Measurements from ENCODE around the gene HSPB7. TPM values are rescaled to one million over a fixed set of nuclear protein-coding genes. Genes with fewer than 3 reads are reported as not detected.

The HSPB7 gene
- total RNA-seq, 4 donors from 2014 or later, result 1.1 to 11.8 (median 3.7) TPM

DNA sequence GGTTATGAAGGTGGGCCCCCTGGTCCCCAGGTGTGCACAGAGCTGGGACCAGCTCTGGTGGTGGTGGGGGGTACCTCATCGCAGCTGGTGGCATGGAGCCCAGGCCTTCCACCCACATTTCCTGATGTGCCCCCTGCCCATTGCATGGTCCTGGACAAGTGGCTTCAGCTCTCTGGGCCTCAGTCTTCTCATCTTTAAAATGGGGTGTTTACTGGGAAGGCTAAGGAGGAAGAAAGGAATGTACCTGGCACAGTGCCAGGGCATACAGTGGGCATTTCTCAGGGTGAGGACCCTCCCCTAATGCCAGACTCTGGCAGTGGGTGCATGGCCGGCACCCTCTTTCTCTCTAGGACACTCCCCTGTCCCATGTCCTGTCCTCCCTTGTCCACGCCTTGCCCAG is 33.2 kb upstream of the HSPB7 start:
- Histone ChIP-seq H3K4me3 (no peak overlapping the region), H3K27me3 (peaks cover 0 to 8% (median 0%) of the 10 kb centered on the region in 4 donors), H3K4me1 (peaks cover 7 to 17% (median 10%) of the 10 kb centered on the region in 3 donors), H3K27ac (no peak overlapping the region), H3K36me3 (no peaks in the 10 kb centered on the region), H3K9me3 (no peaks in the 10 kb centered on the region)
- no peak for TF ChIP-seq POLR2A (IDR thresholded peaks at IDR 0.05)
- TF ChIP-seq, protein P1, sequence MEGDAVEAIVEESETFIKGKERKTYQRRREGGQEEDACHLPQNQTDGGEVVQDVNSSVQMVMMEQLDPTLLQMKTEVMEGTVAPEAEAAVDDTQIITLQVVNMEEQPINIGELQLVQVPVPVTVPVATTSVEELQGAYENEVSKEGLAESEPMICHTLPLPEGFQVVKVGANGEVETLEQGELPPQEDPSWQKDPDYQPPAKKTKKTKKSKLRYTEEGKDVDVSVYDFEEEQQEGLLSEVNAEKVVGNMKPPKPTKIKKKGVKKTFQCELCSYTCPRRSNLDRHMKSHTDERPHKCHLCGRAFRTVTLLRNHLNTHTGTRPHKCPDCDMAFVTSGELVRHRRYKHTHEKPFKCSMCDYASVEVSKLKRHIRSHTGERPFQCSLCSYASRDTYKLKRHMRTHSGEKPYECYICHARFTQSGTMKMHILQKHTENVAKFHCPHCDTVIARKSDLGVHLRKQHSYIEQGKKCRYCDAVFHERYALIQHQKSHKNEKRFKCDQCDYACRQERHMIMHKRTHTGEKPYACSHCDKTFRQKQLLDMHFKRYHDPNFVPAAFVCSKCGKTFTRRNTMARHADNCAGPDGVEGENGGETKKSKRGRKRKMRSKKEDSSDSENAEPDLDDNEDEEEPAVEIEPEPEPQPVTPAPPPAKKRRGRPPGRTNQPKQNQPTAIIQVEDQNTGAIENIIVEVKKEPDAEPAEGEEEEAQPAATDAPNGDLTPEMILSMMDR (IDR thresholded peaks at IDR 0.05), result no peak
- intact Hi-C loops (cut with DNase I), result loop anchor here (10.0 kb wide), 1 partner anchor 46 kb away; the partner anchor contains the start of gene SRARP
- DNase-seq, result no peak
- 79 to 83% methylated on average over 2 to 3 of the region's 3 CpGs for WGBS, 2 donors

GRCh38 chr1:16050328-16050727 is 32.5 kb upstream of the HSPB7 start:
- WGBS, 2 donors, result 76 to 82% methylated on average over 5 to 6 of the region's 7 CpGs
- no peak overlapping the region for H3K27ac ChIP-seq
- no peaks in the 10 kb centered on the region for H3K36me3 ChIP-seq
- TF ChIP-seq, protein P1 (IDR thresholded peaks at IDR 0.05), result no peak
- TF ChIP-seq POLR2A (IDR thresholded peaks at IDR 0.05), result no peak
- intact Hi-C loops (cut with DNase I), result loop anchor here (10.0 kb wide), 1 partner anchor 46 kb away; the partner anchor contains the start of gene SRARP
- peaks cover 0 to 8% (median 0%) of the 10 kb centered on the region in 4 donors for H3K27me3 ChIP-seq
- H3K4me1 ChIP-seq, result peaks cover 6 to 12% (median 7%) of the 10 kb centered on the region in 3 donors
- H3K9me3 ChIP-seq, result no peaks in the 10 kb centered on the region
- no peak for DNase-seq
- no peak overlapping the region for H3K4me3 ChIP-seq

- WGBS, 2 donors, result 9 to 26% methylated on average over 3 to 8 of the region's 25 CpGs
Observed at GRCh38 chr1:16048573-16049189, 30.8 kb upstream of the HSPB7 start.

DNA sequence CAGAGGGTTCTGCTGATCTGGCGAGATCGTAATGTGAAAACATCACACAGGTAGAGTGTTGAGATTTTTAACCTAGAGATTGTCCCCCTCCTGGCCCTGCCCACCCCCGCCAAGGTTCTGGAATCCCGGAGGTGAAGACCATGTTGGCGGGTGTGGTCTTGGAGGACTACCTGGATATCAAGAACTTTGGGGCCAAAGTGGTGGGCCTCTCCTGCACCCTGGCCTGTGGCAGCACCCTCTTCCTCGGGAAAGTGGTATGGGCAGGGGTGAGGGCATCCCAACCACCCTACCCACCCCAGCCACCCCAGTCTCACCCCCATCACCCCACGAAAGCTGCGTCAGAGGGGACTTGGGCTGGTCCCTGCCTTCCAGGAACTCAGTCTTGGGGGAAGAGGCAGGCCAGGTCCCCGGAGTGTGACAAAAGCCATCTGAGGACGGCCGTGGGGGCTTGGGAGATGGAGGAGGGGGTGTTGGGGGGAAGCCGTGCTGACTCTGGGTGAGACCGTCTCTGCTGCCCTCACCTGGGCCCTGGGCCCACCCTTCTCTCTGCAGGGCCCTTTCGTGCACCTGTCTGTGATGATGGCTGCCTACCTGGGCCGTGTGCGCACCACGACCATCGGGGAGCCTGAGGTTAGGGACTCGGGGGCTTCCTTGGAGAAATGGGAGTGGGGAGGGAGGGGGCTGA is 30.1 kb upstream of the HSPB7 start:
- no peak for TF ChIP-seq POLR2A (IDR thresholded peaks at IDR 0.05)
- TF ChIP-seq, protein P1 (IDR thresholded peaks at IDR 0.05), result no peak
- intact Hi-C loops (cut with DNase I), result no loop called here
- Histone ChIP-seq H3K9me3 (no peaks in the 10 kb centered on the region), H3K4me3 (peak overlapping the region in 3 of 4 donors; percentile 46 to 65 (median 47)), H3K27me3 (peaks cover 0 to 8% (median 0%) of the 10 kb centered on the region in 4 donors), H3K27ac (no peak overlapping the region), H3K36me3 (no peaks in the 10 kb centered on the region), H3K4me1 (peaks cover 6 to 12% (median 7%) of the 10 kb centered on the region in 3 donors)
- 80 to 90% methylated on average over 5 to 6 of the region's 19 CpGs for WGBS, 2 donors
- DNase-seq, result no peak

More at GRCh38 chr1:16048573-16049189, 30.8 kb upstream of the HSPB7 start:
- peaks cover 6 to 12% (median 7%) of the 10 kb centered on the region in 3 donors for H3K4me1 ChIP-seq
- H3K27me3 ChIP-seq, result peaks cover 0 to 8% (median 0%) of the 10 kb centered on the region in 4 donors
- intact Hi-C loops (cut with DNase I), result no loop called here
- no peaks in the 10 kb centered on the region for H3K36me3 ChIP-seq
- peak overlapping the region in 1 of 4 donors; percentile 31 for H3K27ac ChIP-seq
- peak overlapping the region; percentile 11 to 65 (median 46) for H3K4me3 ChIP-seq
- H3K9me3 ChIP-seq, result no peaks in the 10 kb centered on the region
- no peak for TF ChIP-seq POLR2A (IDR thresholded peaks at IDR 0.05)
- DNase-seq, result no peak

- Histone ChIP-seq H3K36me3 (no peaks in the 10 kb centered on the region), H3K4me1 (peaks cover 6 to 12% (median 7%) of the 10 kb centered on the region in 3 donors), H3K27me3 (peaks cover 0 to 8% (median 0%) of the 10 kb centered on the region in 4 donors), H3K9me3 (no peaks in the 10 kb centered on the region), H3K4me3 (no peak overlapping the region), H3K27ac (no peak overlapping the region)
- no peak for DNase-seq
- 30 to 90% methylated on average over 2 of the region's 7 CpGs for WGBS, 2 donors
- intact Hi-C loops (cut with DNase I), result no loop called here
- no peak for TF ChIP-seq POLR2A (IDR thresholded peaks at IDR 0.05)
- TF ChIP-seq, protein P1 (IDR thresholded peaks at IDR 0.05), result no peak
Observed at GRCh38 chr1:16046842-16047241, 29.0 kb upstream of the HSPB7 start.

Data from esophagus squamous epithelium (tissue), 5 donors.